GM13977 (cell line): Measurements from ENCODE around the gene MYO18B.
A peak's percentile ranks its signal among the peaks of the same experiment; 100 is the strongest.

ENCODE experiments used
- DNase-seq: peaks from one replicate; pipeline ENCODE4 v3.0.0; 2012; ENCODE audit warnings: low spot score
- in situ Hi-C: fragments of 300-500 bp; cut with MboI; formaldehyde crosslinking; loops from one replicate; pipeline ENCODE4 v1.12.0; 2022; ENCODE audit warnings: low sequenced_read_pairs, low pct_unique_long_range_greater_than_20kb, mixed read lengths, inconsistent platforms; ENCODE audit not compliant: unreplicated experiment
- TF ChIP-seq, protein P1 (sequence below): IDR thresholded peaks from 2 replicates; pipeline ENCODE4 v1.5.1; 2012; ENCODE audit warnings: mild to moderate bottlenecking, control low read depth; ENCODE audit not compliant: insufficient read depth; ENCODE audit errors: extremely low read depth, missing control alignments

The MYO18B gene

DNA sequence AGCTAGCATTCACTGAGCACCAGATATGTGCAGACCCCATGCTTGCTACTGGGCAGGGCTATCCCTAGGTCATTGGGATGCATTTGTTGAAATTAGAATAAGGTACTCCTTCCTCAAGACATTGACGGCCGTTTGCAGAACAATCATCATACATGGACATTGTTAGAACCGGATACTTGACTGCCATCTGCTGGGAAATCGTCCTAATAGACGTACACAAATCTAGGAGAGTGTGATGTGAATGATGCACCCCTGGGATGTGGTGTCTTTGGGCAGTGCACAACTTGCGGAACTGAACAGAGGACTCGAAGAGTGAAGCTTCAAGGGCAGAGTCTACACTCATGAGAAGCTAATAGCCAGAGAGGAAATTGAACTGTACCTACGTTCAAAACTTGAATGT, 35.9 kb downstream of the MYO18B start:
- in situ Hi-C loops = no loop called here
- TF ChIP-seq, protein P1, sequence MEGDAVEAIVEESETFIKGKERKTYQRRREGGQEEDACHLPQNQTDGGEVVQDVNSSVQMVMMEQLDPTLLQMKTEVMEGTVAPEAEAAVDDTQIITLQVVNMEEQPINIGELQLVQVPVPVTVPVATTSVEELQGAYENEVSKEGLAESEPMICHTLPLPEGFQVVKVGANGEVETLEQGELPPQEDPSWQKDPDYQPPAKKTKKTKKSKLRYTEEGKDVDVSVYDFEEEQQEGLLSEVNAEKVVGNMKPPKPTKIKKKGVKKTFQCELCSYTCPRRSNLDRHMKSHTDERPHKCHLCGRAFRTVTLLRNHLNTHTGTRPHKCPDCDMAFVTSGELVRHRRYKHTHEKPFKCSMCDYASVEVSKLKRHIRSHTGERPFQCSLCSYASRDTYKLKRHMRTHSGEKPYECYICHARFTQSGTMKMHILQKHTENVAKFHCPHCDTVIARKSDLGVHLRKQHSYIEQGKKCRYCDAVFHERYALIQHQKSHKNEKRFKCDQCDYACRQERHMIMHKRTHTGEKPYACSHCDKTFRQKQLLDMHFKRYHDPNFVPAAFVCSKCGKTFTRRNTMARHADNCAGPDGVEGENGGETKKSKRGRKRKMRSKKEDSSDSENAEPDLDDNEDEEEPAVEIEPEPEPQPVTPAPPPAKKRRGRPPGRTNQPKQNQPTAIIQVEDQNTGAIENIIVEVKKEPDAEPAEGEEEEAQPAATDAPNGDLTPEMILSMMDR = peak; percentile 32
- DNase-seq = peak; percentile 54

DNA sequence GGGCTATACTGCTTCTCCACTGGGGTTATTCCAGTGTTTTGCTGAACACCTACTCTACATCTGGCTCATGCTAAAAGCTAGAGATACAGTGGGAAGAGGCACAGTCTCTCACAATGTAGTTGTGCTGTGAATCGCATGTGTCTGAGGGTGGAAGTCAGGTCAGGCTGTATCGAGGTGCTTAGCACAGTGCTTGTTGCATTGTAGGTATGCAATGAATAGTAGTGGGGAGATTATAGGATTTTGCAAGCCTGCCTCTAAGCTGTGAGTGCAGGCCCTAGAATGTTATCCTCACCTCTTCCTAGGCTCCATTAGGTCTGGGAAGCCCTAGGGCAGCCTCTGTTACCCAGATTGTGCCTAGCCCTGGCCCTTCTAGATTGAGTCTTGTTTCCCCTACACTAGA, 37.4 kb downstream of the MYO18B start:
- DNase-seq = no peak
- in situ Hi-C loops = no loop called here
- TF ChIP-seq, protein P1 = no peak

DNA sequence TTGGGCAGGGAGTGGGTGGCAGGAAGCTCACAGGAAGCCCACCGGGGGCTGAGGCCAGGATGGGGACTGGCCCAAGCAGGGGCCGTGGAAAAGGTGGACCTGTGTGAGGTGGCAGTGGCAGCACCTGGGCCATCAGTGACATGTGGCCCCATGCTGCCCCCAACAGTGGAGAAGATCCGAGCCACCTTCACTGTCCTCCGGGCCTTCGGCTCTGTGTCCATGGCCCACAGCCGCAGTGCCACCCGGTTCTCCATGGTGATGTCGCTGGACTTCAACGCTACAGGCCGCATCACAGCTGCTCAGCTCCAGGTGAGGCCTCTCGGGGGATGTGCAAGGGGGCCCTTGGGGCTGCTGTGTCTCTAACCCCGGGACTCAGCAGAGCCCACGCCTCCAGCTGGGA, 37.9 kb downstream of the MYO18B start:
- TF ChIP-seq, protein P1 = no peak
- in situ Hi-C loops = no loop called here
- no peak for DNase-seq

DNA sequence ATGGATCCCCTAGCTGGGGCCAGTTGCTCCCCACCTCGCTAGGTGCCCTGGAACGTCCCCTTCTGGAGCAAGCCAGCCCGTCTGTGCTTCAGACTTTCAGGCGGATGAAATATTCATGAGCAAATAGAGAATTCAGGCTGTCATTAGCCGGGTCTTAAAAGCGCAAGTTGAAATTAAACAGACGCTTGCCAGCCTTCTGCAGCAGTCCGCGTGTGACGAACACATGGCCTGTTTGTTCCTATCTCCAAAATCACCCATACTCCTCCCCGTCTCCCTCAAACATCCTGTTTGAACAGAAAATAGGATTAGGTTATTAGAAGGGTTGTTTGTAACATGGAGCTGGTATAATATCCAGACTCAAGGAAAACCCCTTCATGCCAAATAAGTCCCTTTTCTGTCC, 38.7 kb downstream of the MYO18B start:
- no peak for DNase-seq
- TF ChIP-seq, protein P1 = no peak
- in situ Hi-C loops = no loop called here

DNA sequence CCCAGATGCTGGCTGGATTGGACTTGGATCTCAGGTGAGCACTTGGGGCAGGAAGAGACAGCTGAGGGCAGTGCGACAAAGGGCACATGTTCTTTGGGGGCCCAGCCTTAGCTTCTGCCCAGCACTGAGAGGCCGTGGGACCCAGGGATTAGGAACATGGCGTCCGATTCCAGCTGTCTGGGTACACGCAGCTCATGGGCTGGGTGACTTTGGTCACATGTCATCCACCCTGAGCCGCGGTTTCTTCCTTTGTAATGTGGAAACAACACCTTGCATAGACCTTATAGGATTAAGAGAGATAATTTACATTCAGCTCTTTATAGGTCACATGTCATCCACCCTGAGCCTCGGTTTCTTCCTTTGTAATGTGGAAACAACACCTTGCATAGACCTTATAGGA, 39.8 kb downstream of the MYO18B start:
- DNase-seq = no peak
- TF ChIP-seq, protein P1 = no peak
- in situ Hi-C loops = no loop called here

DNA sequence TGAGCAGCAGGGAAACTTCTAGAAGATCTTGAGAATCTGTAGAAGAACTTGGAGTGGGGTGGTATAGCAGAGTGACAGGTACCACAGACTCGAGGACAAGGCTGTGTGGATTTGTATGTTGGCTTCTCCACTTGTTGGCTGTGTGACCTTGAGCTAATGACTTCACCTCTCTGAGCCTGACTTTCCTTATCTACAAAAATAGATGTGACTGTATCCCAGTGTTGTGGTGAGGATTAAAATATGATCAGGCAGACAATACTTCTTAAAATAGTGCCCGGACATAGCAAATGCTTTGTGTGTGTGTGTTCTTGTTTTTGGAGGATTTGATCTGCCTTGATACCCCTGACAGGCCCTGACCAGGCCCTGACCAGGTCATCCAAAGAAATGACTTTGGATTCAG, 40.8 kb downstream of the MYO18B start:
- no peak for DNase-seq
- in situ Hi-C loops = no loop called here
- TF ChIP-seq, protein P1 = no peak

DNA sequence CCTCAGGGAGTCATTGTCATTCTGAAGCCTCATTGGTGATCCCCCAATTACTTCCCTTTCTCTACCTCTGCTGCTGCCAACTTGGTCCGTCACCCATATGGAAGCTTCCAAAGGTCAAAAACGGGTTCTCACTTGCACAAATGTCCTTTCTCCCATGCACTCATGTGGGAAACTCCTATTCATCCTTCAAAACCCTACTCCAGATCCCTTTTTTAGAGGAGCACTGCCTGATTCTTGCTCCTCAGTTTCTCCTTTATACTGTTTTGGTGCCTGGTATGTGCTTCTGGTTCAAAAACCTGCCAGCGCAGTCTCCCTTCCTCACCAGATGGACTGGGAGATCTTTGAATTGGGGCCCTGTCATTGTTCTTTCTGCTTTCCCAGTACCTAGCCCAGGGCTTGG, 41.9 kb downstream of the MYO18B start:
- TF ChIP-seq, protein P1 = no peak
- DNase-seq = no peak
- in situ Hi-C loops = no loop called here
